GM12878 (cell line): ENCODE results near the gene RTCB. TPM values are rescaled to one million over a fixed set of nuclear protein-coding genes. Genes with fewer than 3 reads are reported as not detected.

ENCODE experiments used
- ATAC-seq: fragments of 200-7000 bp; cut with Tn5 transposase; 3 replicates; pipeline ENCODE4 v1.9.1; 2020; ENCODE audit warnings: mild to moderate bottlenecking, moderate library complexity
- BruUV-seq: library from RNA; stranded (reverse); fragments of 400-500 nt; replicated peaks from 2 replicates; lab custom pipeline; 2021; lab: Mats Ljungman, UMichigan
- CTCF ChIA-PET: fragments of 300-600 bp; sonication (Branson Sonifier 250); formaldehyde crosslinking; extraction: SDS; loops from one replicate; lab custom pipeline; 2021; ENCODE audit warnings: inconsistent platforms; lab: Yijun Ruan, JAX
- POLR2A ChIA-PET: fragments of 350-600 bp; formaldehyde crosslinking; extraction: SDS; loops from one replicate; lab custom pipeline; 2021; ENCODE audit warnings: inconsistent platforms; lab: Charles Lee
- RAD21 ChIA-PET: fragments of 300-600 bp; sonication (Branson Sonifier 250); formaldehyde crosslinking; loops from one replicate; lab custom pipeline; 2023; ENCODE audit warnings: antibody characterized with exemption; ENCODE audit not compliant: unreplicated experiment; lab: Charles Lee
- SMC1A ChIA-PET: fragments of 300-600 bp; sonication (Branson Sonifier 250); formaldehyde crosslinking; loops from one replicate; lab custom pipeline; 2023; ENCODE audit not compliant: unreplicated experiment, uncharacterized antibody; lab: Charles Lee
- DNase-seq: peaks from one replicate; pipeline ENCODE4 v3.0.0-alpha.2; 2011; ENCODE audit warnings: low read depth, low spot score
- FAIRE-seq: peaks from 3 replicates; lab custom pipeline; 2011; peaks lifted over from hg19 to GRCh38; lab: Jason Lieb, UNC
- H2AFZ ChIP-seq: 2 replicates; pipeline ENCODE4 v1.6.0; 2011; ENCODE audit warnings: low read depth, low read length, control low read depth; ENCODE audit not compliant: control insufficient read depth
- H3K27ac ChIP-seq: 2 replicates; pipeline ENCODE4 v1.5.1; 2011; ENCODE audit warnings: control low read depth; ENCODE audit not compliant: control insufficient read depth, insufficient read depth
- H3K27me3 ChIP-seq, 2 experiments: replicated peaks in 1 of 2; 2 replicates each; pipeline versions ENCODE4 v1.6.0 to v1.6.1; 2011; ENCODE audit warnings: low read length in 1 of 2; ENCODE audit not compliant: control insufficient read depth in 2 of 2, insufficient read depth in 2 of 2
- H3K36me3 ChIP-seq, 2 experiments: 2 replicates each; pipeline ENCODE4 v1.5.1; 2011; ENCODE audit warnings: low read length in 1 of 2; ENCODE audit not compliant: control insufficient read depth in 2 of 2, insufficient read depth in 2 of 2
- H3K4me1 ChIP-seq: 2 replicates; pipeline ENCODE4 v1.6.1; 2011; ENCODE audit warnings: mild to moderate bottlenecking, low read length, moderate library complexity, mixed read lengths; ENCODE audit not compliant: control insufficient read depth, insufficient read depth
- H3K4me2 ChIP-seq: 2 replicates; pipeline ENCODE4 v1.6.0; 2011; ENCODE audit warnings: control low read depth; ENCODE audit not compliant: control insufficient read depth, insufficient read depth
- H3K4me3 ChIP-seq: fragments of 200-600 bp; sonication (generic); 2 replicates; pipeline ENCODE4 v1.5.1; 2016
- H3K79me2 ChIP-seq: 2 replicates; pipeline ENCODE4 v1.6.0; 2011; ENCODE audit warnings: low read length; ENCODE audit not compliant: control insufficient read depth, insufficient read depth
- H3K9ac ChIP-seq: 2 replicates; pipeline ENCODE4 v1.8.0; 2011; ENCODE audit warnings: low read length, control low read depth, mixed read lengths; ENCODE audit not compliant: control insufficient read depth, insufficient read depth
- H3K9me3 ChIP-seq: replicated peaks from 3 replicates; pipeline ENCODE4 v1.5.1; 2011; ENCODE audit warnings: mild to moderate bottlenecking, low read length; ENCODE audit not compliant: control insufficient read depth, insufficient read depth
- H4K20me1 ChIP-seq: 2 replicates; pipeline ENCODE4 v1.6.0; 2011; ENCODE audit not compliant: control insufficient read depth, insufficient read depth
- CBX5 ChIP-seq: sonication (generic); IDR thresholded peaks from 2 replicates; pipeline ENCODE4 v1.6.1; 2016; ENCODE audit warnings: low read depth, moderate library complexity, mild to moderate bottlenecking, inconsistent platforms
- EED ChIP-seq: sonication (generic); IDR thresholded peaks from 2 replicates; pipeline ENCODE4 v1.6.1; 2016; ENCODE audit warnings: antibody characterized with exemption, low read depth
- ETV6 ChIP-seq, 2 experiments: fragments of 450-650 bp in 1 of 2; IDR thresholded peaks in 1 of 2; conservative IDR thresholded peaks in 1 of 2; 2 replicates each; pipeline ENCODE4 v1.6.1; 2014; ENCODE audit warnings: antibody characterized with exemption in 1 of 2, borderline replicate concordance in 1 of 2, low read depth in 1 of 2, mild to moderate bottlenecking in 1 of 2, moderate library complexity in 1 of 2
- IKZF1 ChIP-seq: fragments of 450-650 bp; conservative IDR thresholded peaks from 2 replicates; pipeline ENCODE4 v1.6.1; 2017; ENCODE audit warnings: antibody characterized with exemption, mild to moderate bottlenecking
- MLLT1 ChIP-seq: fragments of 450-650 bp; IDR thresholded peaks from 2 replicates; pipeline ENCODE4 v1.6.1; 2016; ENCODE audit warnings: mild to moderate bottlenecking
- MYC ChIP-seq: IDR thresholded peaks from 2 replicates; pipeline ENCODE4 v1.6.1; 2011; ENCODE audit warnings: mild to moderate bottlenecking, low read length, moderate library complexity, inconsistent platforms; ENCODE audit not compliant: insufficient read depth, insufficient replicate concordance, insufficient read length, severe bottlenecking
- NFXL1 ChIP-seq: fragments of 450-650 bp; IDR thresholded peaks from 2 replicates; pipeline ENCODE4 v1.6.1; 2017; ENCODE audit warnings: antibody characterized with exemption, mild to moderate bottlenecking, borderline replicate concordance
- NR2C1 ChIP-seq: fragments of 450-650 bp; IDR thresholded peaks from 2 replicates; pipeline ENCODE4 v1.6.1; 2017; ENCODE audit warnings: antibody characterized with exemption, mild to moderate bottlenecking, moderate library complexity
- RELA ChIP-seq: fragments of 450-650 bp; IDR thresholded peaks from 2 replicates; pipeline ENCODE4 v1.8.0; 2014; ENCODE audit warnings: borderline replicate concordance; ENCODE audit not compliant: partially characterized antibody
- WGBS: methylation state at CpG from one replicate; pipeline ENCODE4 v1.1.6; 2016; ENCODE audit warnings: low lambda C conversion rate; ENCODE audit not compliant: insufficient replicate concordance, insufficient coverage; ENCODE audit errors: missing lambda C conversion rate; 5-methylcytosine and 5-hydroxymethylcytosine counted together
- in situ Hi-C: fragments of 300-500 bp; cut with MboI; formaldehyde crosslinking; loops from 9 replicates; pipeline ENCODE4 v1.14.3; 2018; ENCODE audit warnings: mixed read lengths
- intact Hi-C: fragments of 100-400 bp; cut with micrococcal nuclease; formaldehyde crosslinking; loops from one replicate; pipeline ENCODE4 v1.14.2; 2022; ENCODE audit not compliant: unreplicated experiment
- polyA plus RNA-seq, 11 experiments: library from polyadenylated mRNA; depleted of rRNA in 4 of 11; unstranded in 6 of 11; stranded (reverse) in 5 of 11; fragments of >200 nt; fragmentation: Nextera tagmentation in 4 of 11; fragmentation: Illumina TruSeq in 1 of 11; extraction: Ambion mirVana in 4 of 11; extraction: Trizol in 1 of 11; gene quantifications; 1 replicate in 1 of 11; 2 replicates in 10 of 11; pipeline versions ENCODE4 v1.2.1 to v1.2.3, GENCODE V29; 2011 to 2016; ENCODE audit warnings: inconsistent platforms in 2 of 11, missing spikeins in 2 of 11, low read depth in 1 of 11
- total RNA-seq, 4 experiments: library from RNA; depleted of rRNA in 3 of 4; stranded (reverse); fragments of >200 nt in 3 of 4; fragmentation: Illumina TruSeq in 1 of 4; extraction: Trizol in 1 of 4; gene quantifications; 2 replicates each; pipeline versions ENCODE4 v1.2.1 to v1.2.3, GENCODE V29; 2013 to 2021

The RTCB gene
- total and polyA plus RNA-seq, 10 of the 15 experiments (the other 5 are each of a cell fraction or from before 2014, with no cell fraction given), result 88.4 to 203 (median 106) TPM

- no peak for TF ChIP-seq NFXL1
- TF ChIP-seq RELA, result no peak
- no peak for TF ChIP-seq EED
- no peak for TF ChIP-seq ETV6 (conservative IDR thresholded peaks at IDR 0.05 in 1 of 2, IDR thresholded peaks at IDR 0.05 in 1 of 2; ENCODE audit: borderline replicate concordance in 1 of 2, low read depth in 1 of 2)
- no peak for TF ChIP-seq CBX5
- no peak for TF ChIP-seq MYC
These were observed 63.9 kb downstream of the RTCB start (continued) for GRCh38 chr22:32348031-32348611.

- H3K79me2 ChIP-seq, result no peaks in the 10 kb centered on the region
- no peaks in the 10 kb centered on the region for H3K9me3 ChIP-seq
- no TSS peak for BruUV-seq
- no peaks in the 10 kb centered on the region for H3K36me3 ChIP-seq
- WGBS, result 30% methylated on average over 5 of the region's 5 CpGs
- no peak overlapping the region for H3K4me3 ChIP-seq
- ChIA-PET CTCF (no interaction called here), RAD21 (no interaction called here), POLR2A (no interaction called here), SMC1A (interaction anchor here (0.9 to 1.0 kb wide), 3 partner anchors 35 to 110 kb away, joined by 3 to 4 read pairs (median 3); partner anchors contain the start of gene RTCB)
- DNase-seq (no peak), ATAC-seq (no peak), FAIRE-seq (no peak)
- H2AFZ ChIP-seq, result no peak overlapping the region
- H3K4me2 ChIP-seq, result no peak overlapping the region
- TF ChIP-seq ETV6 (conservative IDR thresholded peaks at IDR 0.05 in 1 of 2, IDR thresholded peaks at IDR 0.05 in 1 of 2; ENCODE audit: borderline replicate concordance in 1 of 2, low read depth in 1 of 2) (no peak), NR2C1 (peak; percentile 21; the same call in 1 of the 2 replicates), MLLT1 (no peak), IKZF1 (0 out of 2 replicates have a peak, but pooled peaks have one; percentile 20)
- H3K9ac ChIP-seq, result no peak overlapping the region
- H3K27ac ChIP-seq, result no peak overlapping the region
- in situ Hi-C loops, result no loop called here
- H4K20me1 ChIP-seq, result no peaks in the 10 kb centered on the region
- H3K4me1 ChIP-seq, result no peaks in the 10 kb centered on the region
- intact Hi-C loops, result no loop called here
- no peaks in the 10 kb centered on the region; a peak in 2 of 4 replicates for H3K27me3 ChIP-seq
These were observed 68.1 kb downstream of the RTCB start for GRCh38 chr22:32343941-32344340.
